Kidney capillary endothelial cell (primary cell): ENCODE results near the gene EPN2.

Experiments
- DNase-seq: peaks from one replicate; pipeline ENCODE4 v3.0.0-alpha.2; 2018; ENCODE audit warnings: low spot score

EPN2 gene

GRCh38 chr17:19239544-19239943, 2.4 kb downstream of the EPN2 start:
- no peak for DNase-seq

- no peak for DNase-seq
Measured at GRCh38 chr17:19242323-19242722, 5.2 kb downstream of the EPN2 start.

GRCh38 chr17:19242926-19243325, 5.8 kb downstream of the EPN2 start:
- DNase-seq, result no peak

GRCh38 chr17:19243838-19244237, 6.7 kb downstream of the EPN2 start:
- no peak for DNase-seq

- DNase-seq, result no peak
Measured at GRCh38 chr17:19244357-19244756, 7.2 kb downstream of the EPN2 start.

GRCh38 chr17:19244781-19245180, 7.6 kb downstream of the EPN2 start:
- no peak for DNase-seq

- no peak for DNase-seq
Measured at GRCh38 chr17:19247473-19247872, 10.3 kb downstream of the EPN2 start.

GRCh38 chr17:19248151-19248927, 11.2 kb downstream of the EPN2 start:
- DNase-seq, result no peak

GRCh38 chr17:19248928-19249574, 11.9 kb downstream of the EPN2 start:
- no peak for DNase-seq

GRCh38 chr17:19249681-19250080, 12.5 kb downstream of the EPN2 start:
- no peak for DNase-seq

GRCh38 chr17:19250421-19251173, 13.4 kb downstream of the EPN2 start:
- DNase-seq, result no peak

- no peak for DNase-seq
Measured at GRCh38 chr17:19253112-19253511, 15.9 kb downstream of the EPN2 start.

GRCh38 chr17:19254651-19255050, 17.5 kb downstream of the EPN2 start:
- no peak for DNase-seq

GRCh38 chr17:19255279-19255678, 18.1 kb downstream of the EPN2 start:
- DNase-seq, result no peak

GRCh38 chr17:19258371-19258770, 21.2 kb downstream of the EPN2 start:
- no peak for DNase-seq

- no peak for DNase-seq
Measured at GRCh38 chr17:19260958-19261357, 23.8 kb downstream of the EPN2 start.

- DNase-seq, result no peak
Measured at GRCh38 chr17:19261426-19261825, 24.3 kb downstream of the EPN2 start.

GRCh38 chr17:19262650-19263631, 25.8 kb downstream of the EPN2 start:
- no peak for DNase-seq

GRCh38 chr17:19263641-19264051, 26.5 kb downstream of the EPN2 start:
- peak; percentile 57 for DNase-seq

- DNase-seq, result no peak
Measured at GRCh38 chr17:19264268-19264667, 27.1 kb downstream of the EPN2 start.

- no peak for DNase-seq
Measured at GRCh38 chr17:19264681-19265080, 27.5 kb downstream of the EPN2 start.

- DNase-seq, result no peak
Measured at GRCh38 chr17:19265755-19266154, 28.6 kb downstream of the EPN2 start.
